CD4-positive, alpha-beta T cell (primary cell): ENCODE results near the gene KATNAL1. TPM values are rescaled to one million over a fixed set of nuclear protein-coding genes. Genes with fewer than 3 reads are reported as not detected.

Experiments used
- ATAC-seq: fragments of 200-7000 bp; cut with Tn5 transposase; one replicate; pipeline ENCODE4 v1.10.0; 2022; ENCODE audit warnings: mild to moderate bottlenecking; ENCODE audit not compliant: poor library complexity
- CTCF ChIA-PET: fragments of 350-600 bp; sonication (Branson Sonifier 250); formaldehyde crosslinking; loops from one replicate; lab custom pipeline; 2021; ENCODE audit warnings: antibody characterized with exemption, inconsistent platforms; lab: Charles Lee
- POLR2A ChIA-PET: fragments of 350-600 bp; sonication (Branson Sonifier 250); formaldehyde crosslinking; loops from one replicate; lab custom pipeline; 2021; ENCODE audit warnings: antibody characterized with exemption, inconsistent platforms; lab: Charles Lee
- DNase-seq, 14 experiments: peaks; one replicate each; pipeline ENCODE4 v3.0.0-alpha.2; 2013 to 2020; ENCODE audit warnings: mixed read lengths in 2 of 14
- H3K27ac ChIP-seq, 2 donors: one replicate each; pipeline versions ENCODE4 v1.5.1 to v1.7.0; 2013; ENCODE audit warnings: low read length in 2 of 2, low read depth in 1 of 2, mild to moderate bottlenecking in 1 of 2
- H3K27me3 ChIP-seq, 2 experiments: 1 replicate in 1 of 2; 2 replicates in 1 of 2; pipeline versions ENCODE4 v1.6.1 to v1.7.0; 2013; ENCODE audit warnings: low read length in 2 of 2, control low read depth in 1 of 2, mild to moderate bottlenecking in 1 of 2, moderate library complexity in 1 of 2; ENCODE audit not compliant: insufficient read depth in 2 of 2, control insufficient read depth in 1 of 2
- H3K36me3 ChIP-seq: one replicate; pipeline ENCODE4 v1.6.1; 2013; ENCODE audit warnings: low read length, control low read depth; ENCODE audit not compliant: insufficient read depth
- H3K4me1 ChIP-seq: one replicate; pipeline ENCODE4 v1.6.1; 2013; ENCODE audit warnings: low read length, control low read depth; ENCODE audit not compliant: insufficient read depth
- H3K4me3 ChIP-seq: one replicate; pipeline ENCODE4 v1.5.1; 2013; ENCODE audit warnings: mild to moderate bottlenecking, low read length, moderate library complexity
- H3K9me3 ChIP-seq, 2 experiments: 1 replicate in 1 of 2; 2 replicates in 1 of 2; pipeline versions ENCODE4 v1.6.1 to v1.7.0; 2013; ENCODE audit warnings: low read length in 2 of 2, mild to moderate bottlenecking in 2 of 2, control low read depth in 1 of 2, moderate library complexity in 1 of 2; ENCODE audit not compliant: control insufficient read depth in 1 of 2, insufficient read depth in 1 of 2
- H3K27ac Mint-ChIP-seq: one replicate; pipeline ENCODE4 v1.8.0; 2020; ENCODE audit warnings: mixed read lengths
- H3K27me3 Mint-ChIP-seq: one replicate; pipeline ENCODE4 v1.8.0; 2021; ENCODE audit warnings: mixed read lengths
- H3K36me3 Mint-ChIP-seq: one replicate; pipeline ENCODE4 v1.8.0; 2021; ENCODE audit warnings: low read depth, mixed read lengths
- H3K4me1 Mint-ChIP-seq: one replicate; pipeline ENCODE4 v1.8.0; 2021; ENCODE audit warnings: low read depth, mixed read lengths
- H3K4me3 Mint-ChIP-seq: one replicate; pipeline ENCODE4 v1.8.0; 2020; ENCODE audit warnings: mild to moderate bottlenecking, mixed read lengths
- H3K9me3 Mint-ChIP-seq: one replicate; pipeline ENCODE4 v1.8.0; 2020; ENCODE audit warnings: mixed read lengths
- intact Hi-C, 2 experiments: fragments of 100-400 bp; cut with DNase I in 1 of 2; cut with micrococcal nuclease in 1 of 2; formaldehyde crosslinking; loops; one replicate each; pipeline versions ENCODE4 v1.15.1 to v1.9.0; 2023 to 2025; cut with DNase I, micrococcal nuclease
- total RNA-seq, 174 experiments: library from RNA in 2 of 174; stranded (reverse) in 2 of 174; gene quantifications; one replicate each; pipeline ENCODE4 v1.2.3 and lab custom pipeline; 2021 to 2026
- TF ChIP-seq, protein P1 (sequence below): fragments of 200-600 bp; IDR thresholded peaks from one replicate; pipeline ENCODE4 v1.8.0; 2022; ENCODE audit warnings: antibody characterized with exemption, mild to moderate bottlenecking

KATNAL1 gene
- total RNA-seq, 2 experiments from 2014 or later: 3.3 to 3.4 TPM

DNA sequence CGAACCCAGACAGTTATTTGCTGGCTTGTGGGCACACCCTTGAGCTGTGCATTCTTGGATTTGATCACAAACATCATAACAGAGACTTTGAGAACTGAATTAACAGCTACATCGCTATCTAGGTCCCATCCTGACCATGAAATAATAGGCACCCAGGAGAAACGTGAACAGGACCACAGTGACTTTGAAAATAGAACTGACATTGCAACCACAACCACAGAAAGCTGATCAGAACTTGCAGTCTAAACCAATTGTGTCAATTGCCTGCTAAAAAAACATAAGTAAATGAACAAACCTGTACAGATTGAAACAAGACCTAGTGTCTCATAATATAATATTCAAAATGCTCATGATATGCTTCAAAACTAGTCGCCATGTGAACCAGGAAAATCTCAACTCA is 18.3 kb upstream of the KATNAL1 start:
- no peaks in the 10 kb centered on the region for H3K27me3 ChIP-seq
- intact Hi-C loops: no loop called here
- no peaks in the 10 kb centered on the region for H3K36me3 Mint-ChIP-seq
- H3K4me3 ChIP-seq: no peak overlapping the region
- H3K27ac ChIP-seq: no peak overlapping the region
- ChIA-PET CTCF (no interaction called here), POLR2A (interaction anchor here (1.2 kb wide), 1 partner anchor 10 kb away, joined by 4 read pairs; no protein-coding TSS in a partner anchor)
- DNase-seq (no peak), ATAC-seq (no peak)
- H3K27ac Mint-ChIP-seq: no peak overlapping the region
- H3K4me1 ChIP-seq: no peaks in the 10 kb centered on the region
- H3K4me1 Mint-ChIP-seq: no peaks in the 10 kb centered on the region
- no peaks in the 10 kb centered on the region for H3K9me3 Mint-ChIP-seq
- H3K4me3 Mint-ChIP-seq: no peak overlapping the region
- H3K9me3 ChIP-seq: no peaks in the 10 kb centered on the region
- TF ChIP-seq, protein P1, sequence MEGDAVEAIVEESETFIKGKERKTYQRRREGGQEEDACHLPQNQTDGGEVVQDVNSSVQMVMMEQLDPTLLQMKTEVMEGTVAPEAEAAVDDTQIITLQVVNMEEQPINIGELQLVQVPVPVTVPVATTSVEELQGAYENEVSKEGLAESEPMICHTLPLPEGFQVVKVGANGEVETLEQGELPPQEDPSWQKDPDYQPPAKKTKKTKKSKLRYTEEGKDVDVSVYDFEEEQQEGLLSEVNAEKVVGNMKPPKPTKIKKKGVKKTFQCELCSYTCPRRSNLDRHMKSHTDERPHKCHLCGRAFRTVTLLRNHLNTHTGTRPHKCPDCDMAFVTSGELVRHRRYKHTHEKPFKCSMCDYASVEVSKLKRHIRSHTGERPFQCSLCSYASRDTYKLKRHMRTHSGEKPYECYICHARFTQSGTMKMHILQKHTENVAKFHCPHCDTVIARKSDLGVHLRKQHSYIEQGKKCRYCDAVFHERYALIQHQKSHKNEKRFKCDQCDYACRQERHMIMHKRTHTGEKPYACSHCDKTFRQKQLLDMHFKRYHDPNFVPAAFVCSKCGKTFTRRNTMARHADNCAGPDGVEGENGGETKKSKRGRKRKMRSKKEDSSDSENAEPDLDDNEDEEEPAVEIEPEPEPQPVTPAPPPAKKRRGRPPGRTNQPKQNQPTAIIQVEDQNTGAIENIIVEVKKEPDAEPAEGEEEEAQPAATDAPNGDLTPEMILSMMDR: no peak
- H3K36me3 ChIP-seq: no peaks in the 10 kb centered on the region
- no peaks in the 10 kb centered on the region for H3K27me3 Mint-ChIP-seq

DNA sequence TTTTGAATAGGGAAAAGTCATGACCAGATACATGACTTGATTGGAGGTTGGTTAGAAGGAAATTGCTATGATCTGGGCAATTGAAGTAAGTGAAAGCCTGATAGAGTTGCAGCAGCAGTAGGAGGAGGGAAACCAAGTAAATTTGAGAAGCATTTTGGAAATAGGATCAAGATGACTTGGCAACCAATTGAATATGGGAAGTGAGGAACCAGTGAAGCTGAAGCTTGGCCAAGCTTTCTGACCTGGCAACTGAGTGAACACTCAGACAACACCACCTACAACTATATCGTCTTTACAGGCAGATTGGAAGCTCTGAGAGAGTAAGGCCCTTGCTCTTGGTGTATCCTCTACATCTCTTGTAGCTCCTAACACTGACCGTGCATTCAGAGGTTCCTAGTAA is 16.2 kb upstream of the KATNAL1 start:
- Histone ChIP-seq H3K9me3 (no peaks in the 10 kb centered on the region), H3K27me3 (no peaks in the 10 kb centered on the region), H3K36me3 (peaks cover 2% of the 10 kb centered on the region), H3K27ac (no peak overlapping the region), H3K4me3 (no peak overlapping the region), H3K4me1 (no peaks in the 10 kb centered on the region)
- Mint-ChIP-seq H3K9me3 (no peaks in the 10 kb centered on the region), H3K4me1 (no peaks in the 10 kb centered on the region), H3K36me3 (no peaks in the 10 kb centered on the region), H3K4me3 (no peak overlapping the region), H3K27me3 (no peaks in the 10 kb centered on the region), H3K27ac (no peak overlapping the region)
- DNase-seq (no peak), ATAC-seq (no peak)
- POLR2A ChIA-PET: interaction anchor here (0.7 kb wide), 1 partner anchor 106 kb away, joined by 3 read pairs; no protein-coding TSS in a partner anchor
- intact Hi-C loops: no loop called here
- CTCF ChIA-PET: no interaction called here
- TF ChIP-seq, protein P1: no peak

DNA sequence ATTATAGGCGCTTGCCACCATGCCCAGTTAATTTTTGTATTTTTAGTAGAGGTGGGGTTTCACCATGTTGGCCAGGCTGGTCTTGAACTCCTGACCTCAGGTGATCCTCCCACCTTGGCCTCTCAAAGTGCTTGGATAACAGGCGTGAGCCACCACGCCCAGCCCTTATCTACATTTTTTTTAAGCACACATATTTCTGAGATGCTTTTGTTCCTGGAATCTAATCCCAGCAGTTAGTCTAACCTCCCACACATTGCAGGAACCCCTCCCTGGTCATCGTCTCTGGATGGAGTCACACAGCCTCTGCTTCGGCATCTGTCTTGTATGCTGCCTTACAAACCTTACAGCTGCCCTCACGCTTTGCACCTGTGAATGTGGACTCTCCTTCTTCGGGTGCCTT is 15.1 kb upstream of the KATNAL1 start:
- intact Hi-C loops: no loop called here
- CTCF ChIA-PET: interaction anchor here (0.8 kb wide), 1 partner anchor 10 kb away, joined by 3 read pairs; no protein-coding TSS in a partner anchor
- no peaks in the 10 kb centered on the region for H3K9me3 ChIP-seq

More for the DNA sequence above, 15.1 kb upstream of the KATNAL1 start:
- Histone ChIP-seq H3K27ac (no peak overlapping the region), H3K36me3 (peaks cover 2% of the 10 kb centered on the region), H3K4me1 (no peaks in the 10 kb centered on the region), H3K4me3 (no peak overlapping the region), H3K27me3 (no peaks in the 10 kb centered on the region)
- POLR2A ChIA-PET: no interaction called here
- Mint-ChIP-seq H3K27me3 (no peaks in the 10 kb centered on the region), H3K36me3 (no peaks in the 10 kb centered on the region), H3K27ac (no peak overlapping the region), H3K4me1 (no peaks in the 10 kb centered on the region), H3K9me3 (no peaks in the 10 kb centered on the region), H3K4me3 (no peak overlapping the region)
- TF ChIP-seq, protein P1: no peak
- ATAC-seq: no peak
- no peak for DNase-seq
